Measurements from ENCODE around the gene OR51A2.

The OR51A2 gene

DNA sequence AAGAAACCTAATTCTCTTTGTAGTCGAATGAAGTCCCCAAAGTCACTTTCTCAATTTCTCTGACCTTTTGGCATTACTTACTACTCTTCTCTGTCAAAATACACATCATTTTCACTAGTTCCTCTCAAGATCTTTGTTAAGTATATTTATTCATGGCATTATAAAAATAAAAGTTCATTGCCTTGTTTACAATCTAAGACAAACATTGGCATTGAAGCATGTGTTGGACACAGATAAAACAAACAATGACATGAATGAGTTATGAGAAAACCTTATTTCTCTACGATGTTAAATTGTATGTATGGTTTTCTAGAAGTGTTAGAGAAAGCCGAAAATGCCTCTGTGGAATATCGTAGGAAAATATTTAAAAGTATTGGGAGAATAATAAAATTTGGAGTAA lies 22.8 kb downstream of the OR51A2 start:
- in situ Hi-C loops (cut with HindIII; ENCODE audit: low sequenced_read_pairs), result no loop called here
- DNase-seq (ENCODE audit: low read depth), result no peak
- TF ChIP-seq CTCF (IDR thresholded peaks at IDR 0.05; ENCODE audit: low read depth, low read length, missing control alignments), result no peak
- no peak overlapping the region for H3K4me3 ChIP-seq (ENCODE audit: low read depth, low read length)

- DNase-seq (ENCODE audit: low read depth), result no peak
- in situ Hi-C loops (cut with HindIII; ENCODE audit: low sequenced_read_pairs), result no loop called here
- no peak overlapping the region for H3K4me3 ChIP-seq (ENCODE audit: low read depth, low read length)
- no peak for TF ChIP-seq CTCF (IDR thresholded peaks at IDR 0.05; ENCODE audit: low read depth, low read length, missing control alignments)
These were observed 28.9 kb downstream of the OR51A2 start for GRCh38 chr11:4926608-4927007.

GRCh38 chr11:4924239-4924638 lies 31.3 kb downstream of the OR51A2 start, which contains the start of gene OR51G1:
TSS of gene OR51G1 (minus strand) at chr11:4924339. CDS start at chr11:4924339, 0 bp downstream.
- in situ Hi-C loops (cut with HindIII; ENCODE audit: low sequenced_read_pairs), result no loop called here
- H3K4me3 ChIP-seq (ENCODE audit: low read depth, low read length), result no peak within 1 kb of the TSS
- DNase-seq (ENCODE audit: low read depth), result no peak
- no peak for TF ChIP-seq CTCF (IDR thresholded peaks at IDR 0.05; ENCODE audit: low read depth, low read length, missing control alignments)

GRCh38 chr11:4922304-4922703 lies 33.2 kb downstream of the OR51A2 start:
- H3K4me3 ChIP-seq (ENCODE audit: low read depth, low read length), result no peak overlapping the region
- TF ChIP-seq CTCF (IDR thresholded peaks at IDR 0.05; ENCODE audit: low read depth, low read length, missing control alignments), result no peak
- DNase-seq (ENCODE audit: low read depth), result no peak
- in situ Hi-C loops (cut with HindIII; ENCODE audit: low sequenced_read_pairs), result no loop called here

DNA sequence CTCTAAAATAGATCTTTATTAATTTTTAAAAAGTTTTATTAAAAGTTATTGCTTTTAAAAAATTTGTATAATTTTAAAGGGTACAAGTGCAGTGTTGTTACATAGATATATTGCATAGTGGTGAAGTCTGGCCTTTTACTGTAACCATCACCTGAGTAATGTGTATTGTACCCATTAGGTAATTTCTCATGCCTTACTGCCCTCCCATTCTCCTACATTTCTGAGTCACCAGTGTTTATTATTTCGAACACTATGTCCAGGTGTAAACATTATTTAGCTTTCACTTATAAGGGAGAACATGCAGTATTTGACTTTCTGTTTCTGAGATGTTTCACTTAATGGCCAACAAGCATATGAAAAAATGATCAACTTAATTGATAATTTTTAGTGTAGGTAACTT lies 33.7 kb downstream of the OR51A2 start:
- no peak overlapping the region for H3K4me3 ChIP-seq (ENCODE audit: low read depth, low read length)
- no peak for DNase-seq (ENCODE audit: low read depth)
- in situ Hi-C loops (cut with HindIII; ENCODE audit: low sequenced_read_pairs), result no loop called here
- no peak for TF ChIP-seq CTCF (IDR thresholded peaks at IDR 0.05; ENCODE audit: low read depth, low read length, missing control alignments)

- no peak for TF ChIP-seq CTCF (IDR thresholded peaks at IDR 0.05; ENCODE audit: low read depth, low read length, missing control alignments)
- H3K4me3 ChIP-seq (ENCODE audit: low read depth, low read length), result no peak within 1 kb of the TSS
- DNase-seq (ENCODE audit: low read depth), result no peak
- in situ Hi-C loops (cut with HindIII; ENCODE audit: low sequenced_read_pairs), result no loop called here
These were observed 36.3 kb downstream of the OR51A2 start, which contains the start of gene OR51G2 for GRCh38 chr11:4919250-4919649. TSS of gene OR51G2 (minus strand) at chr11:4919350. CDS start at chr11:4915663, 3,687 bp downstream.

- in situ Hi-C loops (cut with HindIII; ENCODE audit: low sequenced_read_pairs), result no loop called here
- no peak for DNase-seq (ENCODE audit: low read depth)
- no peak for TF ChIP-seq CTCF (IDR thresholded peaks at IDR 0.05; ENCODE audit: low read depth, low read length, missing control alignments)
- H3K4me3 ChIP-seq (ENCODE audit: low read depth, low read length), result no peak overlapping the region
These were observed 38.9 kb downstream of the OR51A2 start for GRCh38 chr11:4916581-4916980.
